ENCODE measurements around the gene DPF3. TPM values are rescaled to one million over a fixed set of nuclear protein-coding genes. Genes with fewer than 3 reads are reported as not detected.

DPF3 gene
- total and polyA plus RNA-seq, 9 of the 15 experiments (the other 6 are each of a cell fraction or from before 2014, with no cell fraction given), result 0.21 to 4.9 (median 1.2) TPM

DNA sequence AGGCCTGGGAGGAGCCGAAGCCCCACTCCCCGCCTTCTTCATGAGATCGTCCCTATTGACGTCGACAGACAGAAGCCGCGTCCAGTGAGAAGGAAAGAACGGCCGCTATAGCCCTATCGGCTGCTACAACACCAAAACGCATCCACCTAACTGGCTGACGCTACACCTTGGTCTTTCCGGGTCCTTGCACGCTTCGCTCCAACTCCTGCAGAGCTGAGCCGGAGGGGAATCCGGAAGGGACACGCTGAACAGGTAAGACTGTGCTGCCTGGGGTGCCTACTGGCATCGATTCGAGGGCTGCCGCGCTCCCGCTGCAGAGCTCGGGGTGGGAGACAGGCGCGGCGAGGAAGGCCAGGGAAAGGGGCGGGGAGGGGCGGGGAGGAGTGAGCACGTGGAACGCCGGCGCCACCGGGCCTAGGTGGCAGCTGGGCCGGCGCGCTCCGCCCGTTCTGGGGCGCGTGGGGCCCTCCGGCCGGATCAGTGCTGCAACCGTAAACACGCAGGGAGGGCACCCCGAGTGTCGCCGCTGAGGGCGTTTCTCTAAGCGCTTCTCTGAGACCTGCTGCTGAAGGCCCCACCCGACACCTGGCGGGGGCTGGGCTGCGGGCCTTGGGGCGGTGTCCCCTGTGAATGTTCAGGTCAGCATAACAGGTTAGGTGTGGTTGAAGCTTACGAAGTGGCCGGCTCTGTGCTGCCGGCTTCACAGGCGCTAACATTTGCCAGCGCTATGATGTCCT is 32.6 kb upstream of the DPF3 start, which contains the start of gene DCAF4 (continued):
- TF ChIP-seq, protein P1, sequence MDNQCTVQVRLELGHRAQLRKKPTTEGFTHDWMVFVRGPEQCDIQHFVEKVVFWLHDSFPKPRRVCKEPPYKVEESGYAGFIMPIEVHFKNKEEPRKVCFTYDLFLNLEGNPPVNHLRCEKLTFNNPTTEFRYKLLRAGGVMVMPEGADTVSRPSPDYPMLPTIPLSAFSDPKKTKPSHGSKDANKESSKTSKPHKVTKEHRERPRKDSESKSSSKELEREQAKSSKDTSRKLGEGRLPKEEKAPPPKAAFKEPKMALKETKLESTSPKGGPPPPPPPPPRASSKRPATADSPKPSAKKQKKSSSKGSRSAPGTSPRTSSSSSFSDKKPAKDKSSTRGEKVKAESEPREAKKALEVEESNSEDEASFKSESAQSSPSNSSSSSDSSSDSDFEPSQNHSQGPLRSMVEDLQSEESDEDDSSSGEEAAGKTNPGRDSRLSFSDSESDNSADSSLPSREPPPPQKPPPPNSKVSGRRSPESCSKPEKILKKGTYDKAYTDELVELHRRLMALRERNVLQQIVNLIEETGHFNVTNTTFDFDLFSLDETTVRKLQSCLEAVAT (IDR thresholded peaks at IDR 0.05), result peak in 1 of 2 experiments; percentile 17; a peak in 1 of 4 replicates
- TF ChIP-seq ZNF24 (IDR thresholded peaks at IDR 0.05) (no peak), EP400 (IDR thresholded peaks at IDR 0.05) (peak; percentile 93), DACH1 (IDR thresholded peaks at IDR 0.05; ENCODE audit: partially characterized antibody) (peak; percentile 23), CHD2 (IDR thresholded peaks at IDR 0.05; ENCODE audit: low read depth, low read length) (peak; percentile 67), PHF20 (IDR thresholded peaks at IDR 0.05; ENCODE audit: partially characterized antibody) (peak; percentile 18), SP2 (IDR thresholded peaks at IDR 0.05; ENCODE audit: extremely low read depth, low read depth, low read length, poor library complexity, severe bottlenecking) (peak; percentile 64), NRF1 (conservative IDR thresholded peaks at IDR 0.05 in 1 of 2, IDR thresholded peaks at IDR 0.05 in 1 of 2) (0 out of 4 replicates have a peak, but pooled peaks have one; percentile 3 to 36), ZNF431 (CRISPR knock-in tag; IDR thresholded peaks at IDR 0.05) (0 out of 2 replicates have a peak, but pooled peaks have one; percentile 22)
- TF ChIP-seq, protein P2, sequence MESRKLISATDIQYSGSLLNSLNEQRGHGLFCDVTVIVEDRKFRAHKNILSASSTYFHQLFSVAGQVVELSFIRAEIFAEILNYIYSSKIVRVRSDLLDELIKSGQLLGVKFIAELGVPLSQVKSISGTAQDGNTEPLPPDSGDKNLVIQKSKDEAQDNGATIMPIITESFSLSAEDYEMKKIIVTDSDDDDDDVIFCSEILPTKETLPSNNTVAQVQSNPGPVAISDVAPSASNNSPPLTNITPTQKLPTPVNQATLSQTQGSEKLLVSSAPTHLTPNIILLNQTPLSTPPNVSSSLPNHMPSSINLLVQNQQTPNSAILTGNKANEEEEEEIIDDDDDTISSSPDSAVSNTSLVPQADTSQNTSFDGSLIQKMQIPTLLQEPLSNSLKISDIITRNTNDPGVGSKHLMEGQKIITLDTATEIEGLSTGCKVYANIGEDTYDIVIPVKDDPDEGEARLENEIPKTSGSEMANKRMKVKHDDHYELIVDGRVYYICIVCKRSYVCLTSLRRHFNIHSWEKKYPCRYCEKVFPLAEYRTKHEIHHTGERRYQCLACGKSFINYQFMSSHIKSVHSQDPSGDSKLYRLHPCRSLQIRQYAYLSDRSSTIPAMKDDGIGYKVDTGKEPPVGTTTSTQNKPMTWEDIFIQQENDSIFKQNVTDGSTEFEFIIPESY (CRISPR knock-in tag; IDR thresholded peaks at IDR 0.05), result 0 out of 2 replicates have a peak, but pooled peaks have one; percentile 68
- TF ChIP-seq, protein P3, sequence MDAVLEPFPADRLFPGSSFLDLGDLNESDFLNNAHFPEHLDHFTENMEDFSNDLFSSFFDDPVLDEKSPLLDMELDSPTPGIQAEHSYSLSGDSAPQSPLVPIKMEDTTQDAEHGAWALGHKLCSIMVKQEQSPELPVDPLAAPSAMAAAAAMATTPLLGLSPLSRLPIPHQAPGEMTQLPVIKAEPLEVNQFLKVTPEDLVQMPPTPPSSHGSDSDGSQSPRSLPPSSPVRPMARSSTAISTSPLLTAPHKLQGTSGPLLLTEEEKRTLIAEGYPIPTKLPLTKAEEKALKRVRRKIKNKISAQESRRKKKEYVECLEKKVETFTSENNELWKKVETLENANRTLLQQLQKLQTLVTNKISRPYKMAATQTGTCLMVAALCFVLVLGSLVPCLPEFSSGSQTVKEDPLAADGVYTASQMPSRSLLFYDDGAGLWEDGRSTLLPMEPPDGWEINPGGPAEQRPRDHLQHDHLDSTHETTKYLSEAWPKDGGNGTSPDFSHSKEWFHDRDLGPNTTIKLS (IDR thresholded peaks at IDR 0.05; ENCODE audit: borderline replicate concordance, low read depth), result peak; percentile 64
- TF ChIP-seq, protein P4, sequence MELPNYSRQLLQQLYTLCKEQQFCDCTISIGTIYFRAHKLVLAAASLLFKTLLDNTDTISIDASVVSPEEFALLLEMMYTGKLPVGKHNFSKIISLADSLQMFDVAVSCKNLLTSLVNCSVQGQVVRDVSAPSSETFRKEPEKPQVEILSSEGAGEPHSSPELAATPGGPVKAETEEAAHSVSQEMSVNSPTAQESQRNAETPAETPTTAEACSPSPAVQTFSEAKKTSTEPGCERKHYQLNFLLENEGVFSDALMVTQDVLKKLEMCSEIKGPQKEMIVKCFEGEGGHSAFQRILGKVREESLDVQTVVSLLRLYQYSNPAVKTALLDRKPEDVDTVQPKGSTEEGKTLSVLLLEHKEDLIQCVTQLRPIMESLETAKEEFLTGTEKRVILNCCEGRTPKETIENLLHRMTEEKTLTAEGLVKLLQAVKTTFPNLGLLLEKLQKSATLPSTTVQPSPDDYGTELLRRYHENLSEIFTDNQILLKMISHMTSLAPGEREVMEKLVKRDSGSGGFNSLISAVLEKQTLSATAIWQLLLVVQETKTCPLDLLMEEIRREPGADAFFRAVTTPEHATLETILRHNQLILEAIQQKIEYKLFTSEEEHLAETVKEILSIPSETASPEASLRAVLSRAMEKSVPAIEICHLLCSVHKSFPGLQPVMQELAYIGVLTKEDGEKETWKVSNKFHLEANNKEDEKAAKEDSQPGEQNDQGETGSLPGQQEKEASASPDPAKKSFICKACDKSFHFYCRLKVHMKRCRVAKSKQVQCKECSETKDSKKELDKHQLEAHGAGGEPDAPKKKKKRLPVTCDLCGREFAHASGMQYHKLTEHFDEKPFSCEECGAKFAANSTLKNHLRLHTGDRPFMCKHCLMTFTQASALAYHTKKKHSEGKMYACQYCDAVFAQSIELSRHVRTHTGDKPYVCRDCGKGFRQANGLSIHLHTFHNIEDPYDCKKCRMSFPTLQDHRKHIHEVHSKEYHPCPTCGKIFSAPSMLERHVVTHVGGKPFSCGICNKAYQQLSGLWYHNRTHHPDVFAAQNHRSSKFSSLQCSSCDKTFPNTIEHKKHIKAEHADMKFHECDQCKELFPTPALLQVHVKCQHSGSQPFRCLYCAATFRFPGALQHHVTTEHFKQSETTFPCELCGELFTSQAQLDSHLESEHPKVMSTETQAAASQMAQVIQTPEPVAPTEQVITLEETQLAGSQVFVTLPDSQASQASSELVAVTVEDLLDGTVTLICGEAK (IDR thresholded peaks at IDR 0.05), result peak; percentile 50; the same call in 1 of the 2 replicates
- TF ChIP-seq, protein P4 (CRISPR knock-in tag; IDR thresholded peaks at IDR 0.05), result no peak

All from K562 (cell line).